GOT3 (cell line): ENCODE results near the gene EBI3.
"Not testable (repeated sequence)": the region's sequence is repeated elsewhere in the genome, so short reads cannot be mapped to it uniquely, and the experiment has no call there.

Experiments
- DNase-seq: peaks from one replicate; lab custom pipeline; 2025; ENCODE audit warnings: mixed read lengths; lab: John Stamatoyannopoulos, UW

Gene EBI3

GRCh38 chr19:4278419-4279266 is 49.3 kb downstream of the EBI3 start, which contains the start of gene SHD:
SHD (plus strand) TSS chr19:4279266; CDS start chr19:4280064, 798 bp downstream.
- DNase-seq = no peak

DNA sequence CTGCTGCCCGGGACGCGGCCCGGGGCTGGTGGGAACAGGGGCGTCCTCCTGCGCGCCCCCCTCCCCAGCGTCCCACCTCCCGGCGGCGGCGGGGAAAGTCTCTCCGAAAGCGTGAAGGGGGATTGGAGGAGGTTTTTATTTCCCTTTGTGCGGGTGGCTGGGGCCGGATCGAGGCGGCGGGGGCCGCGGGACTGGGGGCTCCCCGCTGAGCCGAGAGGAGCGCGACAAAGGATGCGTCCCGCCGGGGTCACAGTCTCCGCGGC is 49.9 kb downstream of the EBI3 start:
- no peak for DNase-seq

DNA sequence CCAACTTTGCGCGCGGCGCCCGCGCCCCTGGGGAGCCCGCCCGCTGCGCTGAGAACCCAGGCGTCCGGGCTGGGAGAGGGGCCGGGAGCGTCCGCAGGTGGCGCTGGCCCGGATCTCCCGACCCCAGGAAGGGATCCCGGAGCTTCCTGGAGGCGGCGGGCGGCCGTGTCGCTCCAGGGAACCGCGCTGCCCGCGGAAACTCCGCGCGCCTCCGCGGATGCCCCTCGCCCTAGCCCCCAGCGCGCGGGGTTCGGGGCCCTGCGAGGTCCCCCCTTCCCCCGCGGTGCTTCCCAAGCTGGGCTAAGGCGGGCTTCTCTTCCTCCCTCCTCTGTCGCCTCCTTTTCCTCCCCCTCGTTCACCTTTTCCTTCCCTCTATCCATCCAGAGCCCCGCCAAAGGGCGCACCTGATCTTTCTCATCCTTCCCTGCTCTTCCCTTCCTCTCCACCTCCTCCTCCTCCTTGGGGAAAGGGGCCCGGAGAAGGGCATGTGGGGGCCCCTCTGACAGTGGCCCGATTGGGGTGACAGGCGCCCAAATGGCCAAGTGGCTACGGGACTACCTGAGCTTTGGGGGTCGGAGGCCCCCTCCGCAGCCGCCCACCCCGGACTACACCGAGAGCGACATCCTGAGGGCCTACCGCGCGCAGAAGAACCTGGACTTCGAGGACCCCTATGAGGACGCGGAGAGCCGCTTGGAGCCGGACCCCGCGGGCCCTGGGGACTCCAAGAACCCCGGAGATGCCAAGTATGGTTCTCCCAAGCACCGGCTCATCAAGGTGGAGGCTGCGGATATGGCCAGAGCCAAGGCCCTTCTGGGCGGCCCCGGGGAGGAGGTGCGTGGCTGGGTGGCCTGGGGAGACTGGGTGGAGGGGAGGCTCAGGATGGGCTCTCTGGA is 50.5 kb downstream of the EBI3 start:
- no peak for DNase-seq

GRCh38 chr19:4284176-4284958 is 55.0 kb downstream of the EBI3 start:
- DNase-seq = no peak

DNA sequence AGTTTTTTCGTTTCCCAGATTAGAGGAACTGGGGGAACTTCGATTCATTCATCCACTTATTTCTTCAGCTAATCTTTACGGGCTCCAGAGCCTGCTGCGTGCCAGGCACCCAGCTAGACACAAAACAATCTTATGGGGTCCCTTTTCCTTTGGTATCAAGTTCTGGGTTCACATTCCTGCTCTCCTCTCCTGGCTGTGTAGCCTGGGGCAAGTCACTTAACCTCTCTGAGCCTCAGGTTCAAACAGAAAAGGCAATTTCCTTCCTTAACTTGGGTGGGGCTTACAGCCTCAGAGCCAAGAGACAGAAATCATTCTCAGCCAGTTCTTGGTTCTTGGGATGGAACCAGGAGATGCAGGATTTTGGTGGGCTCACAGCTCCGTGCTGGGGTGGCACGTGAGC is 55.7 kb downstream of the EBI3 start:
- no peak for DNase-seq

- DNase-seq = not testable (repeated sequence)
Measured at GRCh38 chr19:4286141-4286540, 56.8 kb downstream of the EBI3 start.
